Myocyte (in vitro differentiated cells): ENCODE measurements around the gene INSC. TPM values are rescaled to one million over a fixed set of nuclear protein-coding genes. Genes with fewer than 3 reads are reported as not detected.
"Not testable (repeated sequence)": the region's sequence is repeated elsewhere in the genome, so short reads cannot be mapped to it uniquely, and the experiment has no call there.

Experiments used
- DNase-seq: peaks from one replicate; pipeline ENCODE4 v3.0.0-alpha.2; 2012; ENCODE audit warnings: low read depth
- polyA plus RNA-seq: library from polyadenylated mRNA; unstranded; fragments of >200 nt; gene quantifications from one replicate; pipeline ENCODE4 v1.2.1, GENCODE V29; 2012; ENCODE audit warnings: missing spikeins
- total RNA-seq: library from RNA; depleted of rRNA; stranded (reverse); fragments of >200 nt; gene quantifications from 2 replicates; pipeline ENCODE4 v1.2.3, GENCODE V29; 2014

The INSC gene, protein sequence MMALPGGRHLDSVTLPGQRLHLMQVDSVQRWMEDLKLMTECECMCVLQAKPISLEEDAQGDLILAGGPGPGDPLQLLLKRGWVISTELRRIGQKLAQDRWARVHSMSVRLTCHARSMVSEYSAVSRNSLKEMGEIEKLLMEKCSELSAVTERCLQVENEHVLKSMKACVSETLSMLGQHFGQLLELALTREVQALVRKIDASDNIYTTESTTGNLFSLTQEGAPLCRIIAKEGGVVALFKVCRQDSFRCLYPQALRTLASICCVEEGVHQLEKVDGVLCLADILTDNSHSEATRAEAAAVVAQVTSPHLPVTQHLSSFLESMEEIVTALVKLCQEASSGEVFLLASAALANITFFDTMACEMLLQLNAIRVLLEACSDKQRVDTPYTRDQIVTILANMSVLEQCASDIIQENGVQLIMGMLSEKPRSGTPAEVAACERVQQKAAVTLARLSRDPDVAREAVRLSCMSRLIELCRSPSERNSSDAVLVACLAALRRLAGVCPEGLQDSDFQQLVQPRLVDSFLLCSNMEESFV
- total RNA-seq: not detected in 2 replicates
- not detected for polyA plus RNA-seq

DNA sequence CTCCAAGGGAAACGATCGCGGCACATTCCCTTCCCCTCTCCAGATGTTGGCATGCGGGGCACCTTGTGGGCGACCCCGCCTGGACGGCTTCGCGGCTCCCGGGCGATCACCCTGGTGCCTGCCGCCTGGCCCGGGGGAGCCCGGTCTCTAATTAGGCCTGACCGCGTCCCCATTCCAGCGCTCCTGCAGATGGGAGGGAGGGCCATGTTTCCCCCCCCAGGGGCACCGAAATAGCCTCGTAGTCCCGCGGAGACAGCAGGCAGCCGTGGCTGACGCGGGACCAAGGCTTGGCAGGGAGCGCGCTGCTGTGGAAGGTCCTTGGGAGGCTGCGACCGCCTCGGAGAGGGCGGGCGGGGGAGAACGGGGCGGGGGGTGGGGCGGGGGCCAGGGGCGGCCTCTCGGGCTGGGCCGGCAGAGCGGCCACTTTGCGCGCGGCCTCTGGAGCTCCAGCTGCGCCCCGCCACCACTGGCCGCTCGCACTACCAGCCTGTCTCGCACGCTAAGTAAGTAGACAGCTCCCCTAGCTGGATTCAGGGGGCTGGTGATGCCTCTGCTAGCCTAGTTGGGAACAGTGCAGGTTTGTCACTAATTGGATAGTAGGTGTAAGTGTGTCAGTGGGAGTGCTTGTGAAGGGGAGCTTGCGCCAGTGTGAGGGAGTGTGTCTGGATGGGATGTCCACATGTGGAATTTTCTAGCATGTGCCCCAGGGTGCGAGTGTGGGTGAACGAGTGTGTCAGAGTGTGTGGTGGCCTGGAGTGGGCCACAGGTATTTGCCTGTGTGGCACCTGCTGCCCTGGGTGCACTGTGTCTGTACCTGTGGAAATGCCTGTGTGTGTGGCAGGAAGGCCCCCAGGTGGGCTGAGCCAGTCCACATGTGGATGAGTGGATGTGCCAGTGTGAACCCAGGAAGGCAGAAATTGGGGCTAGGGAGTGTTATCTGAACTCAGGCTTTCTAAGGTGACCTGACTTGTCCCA is at the start of gene INSC:
Gene INSC, plus strand, starts transcription at position 423 of the 975 bp plus-strand sequence. CDS start 34,252 bp downstream, outside the sequence.
- DNase-seq: peak; percentile 32

DNA sequence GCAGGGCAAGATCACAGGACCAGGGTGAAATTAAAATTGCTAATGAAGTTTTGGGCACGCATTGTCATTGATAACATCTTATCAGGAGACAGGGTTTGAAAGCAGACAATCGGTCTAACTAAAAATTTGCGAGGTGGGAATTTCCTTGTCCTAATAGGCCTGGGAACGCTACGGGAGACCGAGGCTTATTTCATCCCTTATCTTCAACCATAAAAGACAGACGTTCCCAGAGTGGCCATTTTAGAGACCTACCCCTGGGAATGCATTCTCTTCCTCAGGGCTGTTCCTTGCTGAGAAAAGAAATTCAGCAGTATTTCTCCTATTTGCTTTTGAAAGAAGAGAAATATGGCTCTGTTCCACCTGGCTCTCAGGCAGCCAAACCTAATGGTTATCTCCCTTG is 45.0 kb upstream of the INSC start:
- DNase-seq: not testable (repeated sequence)

DNA sequence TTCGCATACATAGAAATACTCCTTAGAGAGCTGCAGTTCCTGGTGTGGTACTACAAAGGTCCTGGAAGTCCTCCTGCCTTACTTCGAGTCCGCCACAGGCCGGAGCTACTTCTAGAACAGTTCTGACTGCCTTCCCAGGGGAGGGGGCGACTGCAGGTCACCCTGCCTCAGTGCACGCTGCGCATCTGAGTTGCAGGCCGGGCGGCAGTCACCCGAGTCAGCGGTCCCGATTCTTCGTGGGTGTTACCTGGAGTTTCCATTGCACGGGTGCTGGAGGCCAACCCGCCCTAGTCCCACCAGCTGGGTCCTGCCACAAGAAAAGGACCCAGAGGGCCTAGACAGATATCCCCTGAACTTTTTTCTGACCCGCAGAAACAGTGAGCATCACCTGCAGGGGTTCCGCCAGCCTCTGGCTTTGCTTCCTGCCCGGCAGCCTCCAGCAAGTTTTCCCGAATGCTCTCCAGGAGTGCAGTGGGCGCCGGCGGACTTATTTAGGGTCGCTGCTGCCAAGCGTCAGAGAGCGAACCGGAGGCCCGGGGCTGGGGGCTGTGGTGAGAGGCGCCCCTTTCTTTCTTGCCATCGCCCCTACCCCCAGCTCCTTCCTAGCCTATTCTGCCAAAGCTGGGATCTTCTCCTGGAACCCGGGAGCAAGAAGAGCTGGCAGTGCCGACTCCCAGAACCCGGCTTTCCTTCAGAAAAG is 43.0 kb upstream of the INSC start:
- no peak for DNase-seq

DNA sequence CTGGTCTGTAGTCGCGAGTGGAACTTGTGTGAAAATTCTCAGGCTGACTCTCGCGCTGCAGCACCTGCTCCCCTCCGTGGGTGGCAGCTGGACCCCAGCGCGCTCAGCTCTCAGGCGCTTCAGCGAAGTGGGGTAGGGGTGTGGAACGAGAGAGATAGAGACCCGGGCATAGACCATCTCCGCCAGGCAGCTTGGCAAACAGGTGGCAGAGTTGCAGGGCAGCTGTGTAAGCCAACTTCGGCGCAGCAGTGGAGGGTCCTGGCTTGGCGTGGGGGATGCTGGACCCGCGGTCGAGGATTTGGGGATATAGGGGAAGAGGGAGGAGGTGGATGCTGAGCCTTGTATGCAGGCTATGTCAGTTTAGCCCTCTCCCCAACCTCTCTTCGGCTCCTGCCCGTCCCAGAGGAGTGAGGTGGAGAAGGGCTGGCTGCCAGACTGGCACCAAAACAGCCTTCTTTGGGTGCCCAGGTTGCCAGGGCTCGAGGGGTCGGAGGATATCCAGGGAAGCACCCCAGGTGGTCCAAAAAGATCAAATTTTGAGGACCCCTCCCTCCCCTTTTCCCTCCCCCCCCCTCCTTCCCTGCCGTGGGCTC is 42.1 kb upstream of the INSC start:
- no peak for DNase-seq

DNA sequence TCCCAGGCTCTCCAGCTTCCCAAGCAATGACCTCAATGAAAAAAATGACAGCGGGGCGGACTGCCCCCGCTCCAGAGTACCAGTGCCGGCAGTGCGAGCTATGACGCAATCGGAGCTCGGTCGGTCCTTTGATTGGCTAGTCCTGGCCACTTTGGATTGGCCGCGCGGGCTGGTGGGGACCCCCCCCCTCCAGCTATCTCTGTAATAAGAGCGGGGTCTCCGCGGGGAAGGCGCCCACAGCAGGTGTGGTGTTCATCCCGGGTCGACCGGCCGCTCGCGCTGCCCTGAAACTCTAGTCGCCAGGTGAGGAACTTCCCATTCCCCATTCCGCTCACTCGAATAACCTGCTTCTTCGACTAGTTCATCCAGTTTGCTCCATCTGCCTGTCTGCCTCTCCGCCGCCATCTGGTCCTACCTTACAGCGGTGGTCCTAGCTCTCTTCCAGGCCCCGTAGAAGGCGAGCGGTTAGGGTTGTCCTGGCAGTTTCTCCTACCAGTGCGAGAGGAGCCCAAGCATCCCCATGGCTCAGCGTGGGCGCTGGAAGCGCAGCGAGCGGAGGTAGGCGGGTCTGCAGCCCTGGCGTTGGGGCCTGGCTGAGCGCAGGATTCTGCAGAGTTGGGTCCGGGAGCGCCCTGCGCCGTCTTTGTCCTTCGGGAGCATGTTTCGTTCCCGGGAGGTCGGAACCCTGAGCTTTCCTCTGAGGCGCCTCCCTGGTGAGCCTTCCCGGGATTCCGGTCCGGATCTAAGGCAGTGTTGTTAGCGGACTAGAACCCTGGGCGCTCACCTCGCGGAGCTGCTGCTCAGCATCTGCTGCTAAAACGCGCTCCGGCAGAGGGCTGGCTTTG is 41.1 kb upstream of the INSC start, which contains the start of gene CALCB:
Gene CALCB, plus strand, starts transcription at position 233 of the 845 bp plus-strand sequence. CDS start 1,126 bp downstream, outside the sequence.
- DNase-seq: no peak

DNA sequence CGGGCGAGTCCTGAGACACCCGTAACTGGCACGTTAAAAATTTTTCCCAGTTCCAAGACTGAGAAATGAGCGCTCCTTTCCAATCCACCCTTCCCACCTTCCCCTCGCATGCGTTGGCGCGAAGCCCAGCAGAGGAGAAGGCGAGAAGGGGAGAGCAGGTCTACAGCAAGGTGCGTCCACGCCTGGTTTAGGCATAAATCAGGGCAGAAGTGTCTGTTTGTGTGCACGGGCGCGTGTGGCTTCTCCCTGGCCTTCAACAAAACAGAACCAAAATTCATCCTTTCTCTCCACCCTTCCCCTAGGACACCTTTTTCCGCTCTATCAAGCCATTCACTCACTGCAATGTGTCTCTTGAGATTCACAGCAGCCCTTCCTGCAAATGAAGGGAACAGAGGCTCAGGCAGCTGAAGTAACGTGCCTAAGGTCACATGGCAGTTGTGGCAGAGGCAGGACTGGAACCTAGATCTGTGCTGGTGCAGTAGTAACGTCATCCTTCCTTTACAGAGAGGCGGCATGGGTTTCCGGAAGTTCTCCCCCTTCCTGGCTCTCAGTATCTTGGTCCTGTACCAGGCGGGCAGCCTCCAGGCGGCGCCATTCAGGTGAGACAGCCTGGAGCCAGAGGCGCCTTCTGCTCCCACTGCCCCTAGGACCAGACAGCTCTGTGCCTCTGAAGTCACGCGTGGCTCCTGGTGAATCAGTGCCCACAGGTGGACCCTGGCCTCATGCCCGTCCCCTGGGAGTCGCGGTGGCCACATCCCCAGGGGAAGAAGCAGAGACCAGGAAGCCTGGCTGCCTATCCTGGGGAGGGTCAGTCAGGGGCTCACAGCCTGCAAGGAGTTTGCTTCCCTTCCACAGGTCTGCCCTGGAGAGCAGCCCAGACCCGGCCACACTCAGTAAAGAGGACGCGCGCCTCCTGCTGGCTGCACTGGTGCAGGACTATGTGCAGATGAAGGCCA is 40.2 kb upstream of the INSC start:
- peak; percentile 75 for DNase-seq

DNA sequence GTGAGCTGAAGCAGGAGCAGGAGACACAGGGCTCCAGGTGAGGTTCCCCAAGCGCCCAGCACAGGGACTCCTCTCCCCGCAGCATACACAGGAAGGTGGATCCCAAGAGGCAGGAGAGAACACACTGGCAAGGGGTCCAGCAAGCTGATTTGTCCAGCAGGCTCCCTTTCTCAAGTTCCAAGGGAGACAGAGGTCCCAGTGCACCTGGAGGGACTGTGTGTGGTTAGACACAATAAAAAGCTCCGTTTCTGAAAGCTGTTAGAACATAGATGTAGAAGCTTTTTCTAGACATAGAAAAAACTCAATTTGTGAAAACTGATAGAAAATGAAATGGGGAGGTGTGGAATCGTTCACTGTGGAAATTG is 39.6 kb upstream of the INSC start:
- no peak for DNase-seq

DNA sequence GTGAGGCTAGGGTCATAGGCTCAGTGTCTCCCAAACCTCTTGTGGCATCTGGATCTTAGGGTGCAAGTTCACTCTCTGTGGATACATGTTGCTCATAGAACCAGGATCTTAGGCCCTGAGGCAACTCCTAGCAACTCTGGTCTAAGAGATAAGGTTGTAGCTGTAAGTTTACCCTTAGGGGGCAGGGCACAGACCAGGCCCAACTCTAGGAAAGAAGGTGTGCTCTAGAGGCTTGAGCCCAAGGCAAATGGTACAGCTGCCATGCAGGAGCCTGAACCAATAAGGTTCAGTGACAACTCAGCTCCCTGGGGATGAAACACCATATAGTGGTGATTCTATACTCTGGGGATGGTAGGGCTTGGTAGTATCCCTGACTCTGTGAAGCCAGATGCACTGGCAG is 23.5 kb upstream of the INSC start:
- no peak for DNase-seq

DNA sequence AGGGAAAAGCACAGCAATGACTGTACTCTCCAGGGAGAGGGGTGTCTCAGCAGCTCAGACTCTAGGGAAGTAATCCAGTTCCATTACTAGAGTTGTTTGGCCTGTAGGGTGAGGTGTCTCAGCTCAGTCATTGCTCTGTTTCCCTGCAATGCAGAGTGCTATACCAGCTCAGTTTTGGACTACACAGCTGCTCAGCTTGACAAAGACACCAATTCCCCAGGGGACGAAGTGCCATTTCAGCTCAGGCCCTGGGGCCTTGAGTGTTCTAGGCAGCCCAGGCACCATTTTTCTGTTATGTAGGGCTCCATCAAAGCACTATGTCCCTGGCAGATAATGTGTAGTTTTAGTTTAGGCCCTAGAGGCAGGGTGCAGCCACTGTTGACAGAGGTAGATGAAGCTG is 23.1 kb upstream of the INSC start:
- no peak for DNase-seq

DNA sequence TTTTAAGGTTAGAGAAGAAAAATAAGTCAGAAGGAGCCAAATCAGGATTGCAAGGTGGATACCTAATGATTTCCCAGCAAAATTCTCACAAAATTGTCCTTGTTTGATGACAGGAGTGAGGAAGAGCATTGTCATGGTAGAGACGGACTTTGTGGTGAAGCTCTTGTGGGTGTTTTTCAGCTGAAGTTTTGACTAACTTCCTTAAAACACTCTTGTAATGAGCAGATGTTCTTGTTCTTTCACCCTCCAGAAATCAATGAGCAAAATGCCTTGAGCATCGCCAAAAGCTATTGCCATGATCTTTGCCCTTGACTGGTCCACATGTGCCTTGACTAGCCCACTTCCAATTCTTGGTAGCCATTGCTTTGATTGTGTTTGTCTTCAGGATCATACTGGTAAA is 21.3 kb upstream of the INSC start:
- no peak for DNase-seq

DNA sequence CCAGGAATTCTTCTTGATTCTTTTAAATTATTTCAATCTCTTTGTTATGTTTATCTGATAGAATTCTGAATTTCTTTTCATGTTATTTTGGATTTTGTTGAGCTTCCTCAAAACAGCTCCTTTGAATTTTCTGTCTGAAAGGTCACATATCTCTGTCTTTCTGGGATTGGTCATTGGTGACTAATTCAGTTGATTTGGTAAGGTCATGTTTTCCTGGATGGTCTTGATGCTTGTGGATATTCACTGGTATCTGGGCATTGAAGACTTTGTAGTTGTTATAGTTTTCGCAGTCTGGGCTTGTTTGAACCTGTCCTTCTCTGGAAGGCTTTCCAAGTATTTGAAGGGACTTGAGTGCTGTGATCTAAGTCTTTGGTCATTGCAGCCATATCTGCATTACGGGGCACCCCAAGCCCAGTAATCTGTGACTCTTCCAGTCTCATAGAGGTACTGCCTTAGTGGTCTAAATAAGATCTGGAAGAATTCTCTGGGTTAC is 18.9 kb upstream of the INSC start:
- DNase-seq: no peak

DNA sequence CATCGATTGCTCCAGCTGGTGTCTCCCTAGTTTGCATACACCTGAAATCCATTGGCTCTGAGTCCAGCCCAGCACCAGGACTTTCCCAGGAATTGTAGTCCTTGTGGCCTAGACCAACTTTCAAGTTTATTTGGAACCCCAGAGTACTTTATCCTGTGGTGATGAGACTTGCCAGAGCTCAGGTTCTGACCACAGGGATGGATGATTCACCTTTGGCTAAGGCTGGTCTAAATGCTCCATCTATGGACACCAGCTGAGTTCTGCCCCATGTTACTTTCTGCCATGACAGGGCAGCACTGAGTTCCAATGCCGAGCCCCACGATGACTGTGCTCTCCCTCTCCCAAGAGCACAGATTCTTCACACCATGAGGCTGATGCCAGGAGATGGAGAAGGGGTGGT is 17.3 kb upstream of the INSC start:
- DNase-seq: peak; percentile 34

DNA sequence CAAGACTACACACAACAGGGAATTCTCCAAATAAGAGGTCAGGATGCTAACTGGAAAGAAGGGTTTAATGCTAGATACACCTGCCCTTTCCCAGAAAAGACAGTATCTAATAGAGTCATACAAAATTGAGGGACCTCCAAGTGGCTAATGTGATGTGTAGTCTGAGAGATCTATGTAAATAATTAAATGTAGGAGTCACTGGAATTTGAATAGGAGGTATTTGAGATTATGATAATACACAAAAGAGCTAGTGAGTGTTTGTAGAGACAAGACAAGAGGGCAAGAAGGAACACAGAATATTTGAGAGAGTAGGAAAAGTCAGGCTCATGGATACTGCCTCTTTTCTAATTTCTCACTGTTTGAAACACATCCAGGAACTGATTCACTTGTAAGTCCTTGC is 15.5 kb upstream of the INSC start:
- DNase-seq: no peak

DNA sequence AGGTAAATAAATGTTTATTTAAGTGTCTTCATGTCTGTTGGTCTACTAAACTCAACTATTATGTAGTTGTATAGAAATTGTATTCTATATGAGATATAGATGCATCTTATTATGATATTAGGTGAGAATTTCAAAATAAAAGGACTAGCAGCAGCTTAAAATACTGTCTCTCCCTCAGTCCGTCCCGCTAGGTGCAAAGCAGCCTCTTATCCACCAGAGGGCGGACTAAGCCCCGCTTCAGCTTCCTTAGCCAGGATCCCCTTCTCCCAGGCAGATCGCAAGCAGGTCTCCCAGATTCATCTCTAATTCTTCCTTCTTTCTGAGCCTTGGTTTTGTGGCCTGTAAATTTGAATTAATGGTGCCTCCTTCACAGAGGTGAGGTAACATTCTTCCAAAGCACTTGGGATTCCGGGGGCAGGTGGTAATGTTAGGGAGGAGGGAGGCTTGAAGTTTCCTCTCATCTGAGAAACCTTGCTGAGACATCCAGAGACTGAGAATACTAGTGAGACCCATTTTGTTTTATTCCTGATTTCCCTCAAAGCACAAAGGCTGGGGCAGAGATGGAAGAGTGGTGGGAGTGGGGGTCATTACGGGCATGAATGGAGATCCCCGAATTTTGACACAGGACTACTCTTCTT is 13.5 kb upstream of the INSC start:
- DNase-seq: peak; percentile 76

DNA sequence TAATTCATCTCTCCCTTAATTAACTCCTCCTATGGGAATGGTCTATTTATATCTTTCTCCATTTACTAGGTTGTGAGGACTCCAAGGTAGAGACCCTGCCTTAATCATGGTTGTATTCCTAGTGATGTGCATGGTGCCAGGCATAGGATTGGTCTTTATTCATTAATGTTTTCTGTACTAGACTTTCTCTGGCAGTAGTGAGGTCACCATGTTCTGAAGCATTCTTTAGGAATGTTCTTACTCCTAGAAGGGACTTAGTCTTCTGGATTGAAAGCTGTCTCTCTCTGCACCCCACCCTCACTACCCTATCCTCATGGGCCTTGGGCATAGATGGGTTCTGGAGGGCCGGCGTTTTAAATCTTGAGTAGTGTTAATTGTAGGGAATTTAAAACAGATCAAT is 10.6 kb upstream of the INSC start:
- DNase-seq: no peak

DNA sequence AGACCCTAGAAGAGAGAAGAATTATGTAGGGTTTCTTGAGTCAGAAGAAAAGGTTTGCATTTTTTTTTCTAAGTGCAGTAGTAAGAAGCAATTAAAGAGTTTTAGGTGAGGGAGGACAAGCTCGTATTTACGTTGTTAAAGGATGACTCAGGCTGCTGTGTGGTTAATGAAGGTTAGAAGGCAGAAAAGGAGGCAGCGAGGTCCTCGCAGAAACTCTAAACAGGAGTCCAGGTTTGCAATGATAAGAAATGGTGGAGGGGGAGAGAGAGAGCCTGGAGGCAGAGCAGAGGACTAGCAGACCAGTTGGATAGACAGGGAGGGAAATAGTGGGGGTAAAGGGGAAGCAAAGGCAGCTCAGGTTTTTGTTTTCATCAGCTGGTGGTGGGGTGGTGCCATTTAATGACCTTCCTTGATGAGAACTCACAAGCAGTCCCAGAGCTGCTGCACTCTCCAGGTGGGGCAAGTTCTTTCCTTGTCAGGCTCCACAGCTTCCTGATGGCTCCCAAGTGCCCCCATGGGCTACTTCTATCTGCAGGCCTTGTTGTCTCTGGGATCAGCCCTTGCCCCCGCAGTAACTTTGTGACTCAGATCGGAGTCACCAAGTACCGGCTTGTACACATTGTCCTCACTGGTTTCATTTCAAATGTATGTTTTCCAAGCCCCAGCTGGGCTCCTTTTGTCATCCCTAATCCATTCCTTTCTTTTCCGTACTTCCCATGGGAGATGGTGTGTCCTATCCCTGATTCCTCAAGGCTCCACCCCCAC is 8.3 kb upstream of the INSC start:
- DNase-seq: no peak
